HG02938 (cell line): Measurements from ENCODE around the gene AK4.

Source experiments
- ATAC-seq: cut with Tn5 transposase; IDR thresholded peaks from one replicate; pipeline ENCODE4 v1.9.1; 2021; ENCODE audit warnings: mild to moderate bottlenecking, moderate library complexity; ENCODE audit not compliant: unreplicated experiment

The AK4 gene

GRCh38 chr1:65269612-65270011 lies 121.6 kb downstream of the AK4 start:
- ATAC-seq = no peak

- no peak for ATAC-seq
Measured at GRCh38 chr1:65276197-65276939, 128.4 kb downstream of the AK4 start.

- ATAC-seq = no peak
Measured at GRCh38 chr1:65277605-65278347, 129.8 kb downstream of the AK4 start.

GRCh38 chr1:65278376-65279069 lies 130.5 kb downstream of the AK4 start:
- ATAC-seq = no peak

- ATAC-seq = no peak
Measured at GRCh38 chr1:65279070-65279779, 131.2 kb downstream of the AK4 start.
